DND-41 (cell line): Measurements from ENCODE around the gene SLC7A1.

Experiments
- ATAC-seq: fragments of 200-7000 bp; cut with Tn5 transposase; 3 replicates; pipeline ENCODE4 v1.9.1; 2021; ENCODE audit warnings: low read depth; ENCODE audit not compliant: insufficient read depth
- DNase-seq: peaks from one replicate; pipeline ENCODE4 v3.0.0-alpha.2; 2020
- H2AFZ ChIP-seq: 2 replicates; pipeline ENCODE4 v1.6.0; 2012; ENCODE audit warnings: low read depth, low read length
- H3K27ac ChIP-seq: 2 replicates; pipeline ENCODE4 v1.5.1; 2012; ENCODE audit warnings: low read length, inconsistent platforms
- H3K27me3 ChIP-seq: fragments of 200-600 bp; sonication (generic); 2 replicates; pipeline ENCODE4 v1.6.0; 2012; ENCODE audit warnings: low read length, mild to moderate bottlenecking, inconsistent platforms; ENCODE audit not compliant: insufficient read depth, poor library complexity
- H3K36me3 ChIP-seq: 2 replicates; pipeline ENCODE4 v1.5.1; 2012; ENCODE audit warnings: low read length, inconsistent platforms; ENCODE audit not compliant: insufficient read depth
- H3K4me1 ChIP-seq: 2 replicates; pipeline ENCODE4 v1.5.1; 2012; ENCODE audit warnings: mild to moderate bottlenecking, low read length; ENCODE audit not compliant: insufficient read depth
- H3K4me2 ChIP-seq: 2 replicates; pipeline ENCODE4 v1.6.0; 2012; ENCODE audit warnings: mild to moderate bottlenecking, moderate library complexity, low read length, inconsistent platforms; ENCODE audit not compliant: insufficient read depth
- H3K4me3 ChIP-seq, 2 experiments: fragments of 200-600 bp in 1 of 2; shearing (Covaris generic) in 1 of 2; 2 replicates each; pipeline ENCODE4 v1.5.1; 2012 to 2016; ENCODE audit warnings: inconsistent platforms in 2 of 2, low read length in 2 of 2, mild to moderate bottlenecking in 2 of 2, low read depth in 1 of 2, moderate library complexity in 1 of 2
- H3K79me2 ChIP-seq: 2 replicates; pipeline ENCODE4 v1.6.0; 2012; ENCODE audit warnings: low read length, inconsistent platforms; ENCODE audit not compliant: insufficient read depth
- H3K9ac ChIP-seq: 2 replicates; pipeline ENCODE4 v1.6.0; 2012; ENCODE audit warnings: low read depth, mild to moderate bottlenecking, inconsistent platforms, low read length, moderate library complexity
- H3K9me3 ChIP-seq: 2 replicates; pipeline ENCODE4 v1.5.1; 2012; ENCODE audit warnings: low read length, moderate library complexity, mild to moderate bottlenecking, inconsistent platforms; ENCODE audit not compliant: insufficient read depth, severe bottlenecking
- H4K20me1 ChIP-seq: 2 replicates; pipeline ENCODE4 v1.6.0; 2012; ENCODE audit warnings: low read length; ENCODE audit not compliant: insufficient read depth
- CTCF ChIP-seq: IDR thresholded peaks from 2 replicates; pipeline ENCODE4 v1.5.1; 2012; ENCODE audit warnings: borderline replicate concordance, low read length, moderate library complexity, mild to moderate bottlenecking; ENCODE audit not compliant: poor library complexity, severe bottlenecking; ENCODE audit errors: extremely low read depth
- EZH2 ChIP-seq: IDR thresholded peaks from 3 replicates; pipeline ENCODE4 v1.6.1; 2012; ENCODE audit warnings: borderline replicate concordance, low read depth, mild to moderate bottlenecking, moderate library complexity, low read length, inconsistent platforms; ENCODE audit not compliant: severe bottlenecking

The SLC7A1 gene

GRCh38 chr13:29482504-29482903, 113.0 kb downstream of the SLC7A1 start:
- ATAC-seq (no peak), DNase-seq (no peak)
- H3K9me3 ChIP-seq: no peaks in the 10 kb centered on the region
- H3K4me3 ChIP-seq: no peak overlapping the region
- H3K79me2 ChIP-seq: no peaks in the 10 kb centered on the region
- H3K4me1 ChIP-seq: no peaks in the 10 kb centered on the region
- H3K27ac ChIP-seq: no peak overlapping the region
- H3K4me2 ChIP-seq: no peak overlapping the region
- no peak overlapping the region for H3K9ac ChIP-seq
- no peaks in the 10 kb centered on the region for H3K27me3 ChIP-seq
- H2AFZ ChIP-seq: no peak overlapping the region
- H4K20me1 ChIP-seq: no peaks in the 10 kb centered on the region
- H3K36me3 ChIP-seq: peaks cover 30% of the 10 kb centered on the region
- TF ChIP-seq CTCF (no peak), EZH2 (no peak)

GRCh38 chr13:29481603-29482002, 113.9 kb downstream of the SLC7A1 start:
- Histone ChIP-seq H3K4me1 (no peaks in the 10 kb centered on the region), H3K4me2 (no peak overlapping the region), H2AFZ (no peak overlapping the region), H4K20me1 (no peaks in the 10 kb centered on the region), H3K36me3 (peaks cover 28% of the 10 kb centered on the region), H3K9ac (no peak overlapping the region), H3K27me3 (no peaks in the 10 kb centered on the region), H3K79me2 (no peaks in the 10 kb centered on the region), H3K9me3 (no peaks in the 10 kb centered on the region), H3K4me3 (no peak overlapping the region), H3K27ac (no peak overlapping the region)
- DNase-seq: no peak
- no peak for ATAC-seq
- no peak for TF ChIP-seq CTCF
- TF ChIP-seq EZH2: no peak

- no peaks in the 10 kb centered on the region for H4K20me1 ChIP-seq
- no peak overlapping the region for H2AFZ ChIP-seq
- H3K9me3 ChIP-seq: no peaks in the 10 kb centered on the region
- no peak overlapping the region for H3K4me2 ChIP-seq
- H3K27ac ChIP-seq: no peak overlapping the region
- H3K36me3 ChIP-seq: peaks cover 28% of the 10 kb centered on the region
- no peak overlapping the region for H3K9ac ChIP-seq
- ATAC-seq (no peak), DNase-seq (no peak)
- H3K27me3 ChIP-seq: no peaks in the 10 kb centered on the region
- TF ChIP-seq EZH2 (no peak), CTCF (no peak)
- no peak overlapping the region for H3K4me3 ChIP-seq
- no peaks in the 10 kb centered on the region for H3K4me1 ChIP-seq
- no peaks in the 10 kb centered on the region for H3K79me2 ChIP-seq
Observed at GRCh38 chr13:29480893-29481525, 114.5 kb downstream of the SLC7A1 start.
